CD4-positive, alpha-beta T cell (primary cell): Measurements from ENCODE around the gene CNNM2. TPM values are rescaled to one million over a fixed set of nuclear protein-coding genes. Genes with fewer than 3 reads are reported as not detected.

Source experiments
- ATAC-seq: fragments of 200-7000 bp; cut with Tn5 transposase; one replicate; pipeline ENCODE4 v1.10.0; 2022; ENCODE audit warnings: mild to moderate bottlenecking; ENCODE audit not compliant: poor library complexity
- CTCF ChIA-PET: fragments of 350-600 bp; sonication (Branson Sonifier 250); formaldehyde crosslinking; loops from one replicate; lab custom pipeline; 2021; ENCODE audit warnings: antibody characterized with exemption, inconsistent platforms; lab: Charles Lee
- POLR2A ChIA-PET: fragments of 350-600 bp; sonication (Branson Sonifier 250); formaldehyde crosslinking; loops from one replicate; lab custom pipeline; 2021; ENCODE audit warnings: antibody characterized with exemption, inconsistent platforms; lab: Charles Lee
- DNase-seq, 14 experiments: peaks; one replicate each; pipeline ENCODE4 v3.0.0-alpha.2; 2013 to 2020; ENCODE audit warnings: mixed read lengths in 2 of 14
- H3K27ac ChIP-seq, 2 donors: one replicate each; pipeline versions ENCODE4 v1.5.1 to v1.7.0; 2013; ENCODE audit warnings: low read length in 2 of 2, low read depth in 1 of 2, mild to moderate bottlenecking in 1 of 2
- H3K27me3 ChIP-seq, 2 experiments: 1 replicate in 1 of 2; 2 replicates in 1 of 2; pipeline versions ENCODE4 v1.6.1 to v1.7.0; 2013; ENCODE audit warnings: low read length in 2 of 2, control low read depth in 1 of 2, mild to moderate bottlenecking in 1 of 2, moderate library complexity in 1 of 2; ENCODE audit not compliant: insufficient read depth in 2 of 2, control insufficient read depth in 1 of 2
- H3K36me3 ChIP-seq: one replicate; pipeline ENCODE4 v1.6.1; 2013; ENCODE audit warnings: low read length, control low read depth; ENCODE audit not compliant: insufficient read depth
- H3K4me1 ChIP-seq: one replicate; pipeline ENCODE4 v1.6.1; 2013; ENCODE audit warnings: low read length, control low read depth; ENCODE audit not compliant: insufficient read depth
- H3K4me3 ChIP-seq: one replicate; pipeline ENCODE4 v1.5.1; 2013; ENCODE audit warnings: mild to moderate bottlenecking, low read length, moderate library complexity
- H3K9me3 ChIP-seq, 2 experiments: 1 replicate in 1 of 2; 2 replicates in 1 of 2; pipeline versions ENCODE4 v1.6.1 to v1.7.0; 2013; ENCODE audit warnings: low read length in 2 of 2, mild to moderate bottlenecking in 2 of 2, control low read depth in 1 of 2, moderate library complexity in 1 of 2; ENCODE audit not compliant: control insufficient read depth in 1 of 2, insufficient read depth in 1 of 2
- H3K27ac Mint-ChIP-seq: one replicate; pipeline ENCODE4 v1.8.0; 2020; ENCODE audit warnings: mixed read lengths
- H3K27me3 Mint-ChIP-seq: one replicate; pipeline ENCODE4 v1.8.0; 2021; ENCODE audit warnings: mixed read lengths
- H3K36me3 Mint-ChIP-seq: one replicate; pipeline ENCODE4 v1.8.0; 2021; ENCODE audit warnings: low read depth, mixed read lengths
- H3K4me1 Mint-ChIP-seq: one replicate; pipeline ENCODE4 v1.8.0; 2021; ENCODE audit warnings: low read depth, mixed read lengths
- H3K4me3 Mint-ChIP-seq: one replicate; pipeline ENCODE4 v1.8.0; 2020; ENCODE audit warnings: mild to moderate bottlenecking, mixed read lengths
- H3K9me3 Mint-ChIP-seq: one replicate; pipeline ENCODE4 v1.8.0; 2020; ENCODE audit warnings: mixed read lengths
- intact Hi-C, 2 experiments: fragments of 100-400 bp; cut with DNase I in 1 of 2; cut with micrococcal nuclease in 1 of 2; formaldehyde crosslinking; loops; one replicate each; pipeline versions ENCODE4 v1.15.1 to v1.9.0; 2023 to 2025; cut with DNase I, micrococcal nuclease
- total RNA-seq, 174 experiments: library from RNA in 2 of 174; stranded (reverse) in 2 of 174; gene quantifications; one replicate each; pipeline ENCODE4 v1.2.3 and lab custom pipeline; 2021 to 2026
- TF ChIP-seq, protein P1 (sequence below): fragments of 200-600 bp; IDR thresholded peaks from one replicate; pipeline ENCODE4 v1.8.0; 2022; ENCODE audit warnings: antibody characterized with exemption, mild to moderate bottlenecking

Gene CNNM2
- total RNA-seq, 2 experiments from 2014 or later: 8.4 to 8.9 TPM

DNA sequence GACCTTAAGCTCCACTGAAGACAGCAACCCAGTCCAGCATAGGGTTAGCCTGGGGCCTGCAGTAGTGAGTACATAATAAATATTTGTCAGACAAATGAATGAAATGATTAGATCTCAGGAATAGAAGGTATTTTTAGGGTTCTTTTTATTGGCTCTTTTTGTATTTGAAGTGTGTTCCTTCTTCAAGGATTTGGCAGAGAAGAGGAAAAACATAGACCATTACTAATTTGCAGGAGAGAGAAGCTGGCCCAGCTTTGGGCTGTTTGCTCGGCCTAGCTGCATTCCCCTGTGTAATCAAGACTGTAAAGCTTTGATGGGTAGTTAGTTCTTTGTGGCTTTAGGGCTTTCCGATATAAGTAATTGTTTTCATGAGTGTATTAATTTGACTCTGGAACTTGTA is 64.2 kb downstream of the CNNM2 start:
- no peak overlapping the region for H3K27ac Mint-ChIP-seq
- no peaks in the 10 kb centered on the region for H3K4me1 ChIP-seq
- TF ChIP-seq, protein P1, sequence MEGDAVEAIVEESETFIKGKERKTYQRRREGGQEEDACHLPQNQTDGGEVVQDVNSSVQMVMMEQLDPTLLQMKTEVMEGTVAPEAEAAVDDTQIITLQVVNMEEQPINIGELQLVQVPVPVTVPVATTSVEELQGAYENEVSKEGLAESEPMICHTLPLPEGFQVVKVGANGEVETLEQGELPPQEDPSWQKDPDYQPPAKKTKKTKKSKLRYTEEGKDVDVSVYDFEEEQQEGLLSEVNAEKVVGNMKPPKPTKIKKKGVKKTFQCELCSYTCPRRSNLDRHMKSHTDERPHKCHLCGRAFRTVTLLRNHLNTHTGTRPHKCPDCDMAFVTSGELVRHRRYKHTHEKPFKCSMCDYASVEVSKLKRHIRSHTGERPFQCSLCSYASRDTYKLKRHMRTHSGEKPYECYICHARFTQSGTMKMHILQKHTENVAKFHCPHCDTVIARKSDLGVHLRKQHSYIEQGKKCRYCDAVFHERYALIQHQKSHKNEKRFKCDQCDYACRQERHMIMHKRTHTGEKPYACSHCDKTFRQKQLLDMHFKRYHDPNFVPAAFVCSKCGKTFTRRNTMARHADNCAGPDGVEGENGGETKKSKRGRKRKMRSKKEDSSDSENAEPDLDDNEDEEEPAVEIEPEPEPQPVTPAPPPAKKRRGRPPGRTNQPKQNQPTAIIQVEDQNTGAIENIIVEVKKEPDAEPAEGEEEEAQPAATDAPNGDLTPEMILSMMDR: no peak
- no peaks in the 10 kb centered on the region for H3K36me3 Mint-ChIP-seq
- no peaks in the 10 kb centered on the region for H3K9me3 ChIP-seq
- H3K4me1 Mint-ChIP-seq: no peaks in the 10 kb centered on the region
- H3K27ac ChIP-seq: no peak overlapping the region
- H3K4me3 Mint-ChIP-seq: no peak overlapping the region
- intact Hi-C loops: no loop called here
- no peaks in the 10 kb centered on the region for H3K27me3 Mint-ChIP-seq
- POLR2A ChIA-PET: no interaction called here
- H3K27me3 ChIP-seq: no peaks in the 10 kb centered on the region
- no peaks in the 10 kb centered on the region for H3K36me3 ChIP-seq
- no peak overlapping the region for H3K4me3 ChIP-seq
- CTCF ChIA-PET: no interaction called here
- H3K9me3 Mint-ChIP-seq: no peaks in the 10 kb centered on the region
- no peak for ATAC-seq
- DNase-seq: no peak

DNA sequence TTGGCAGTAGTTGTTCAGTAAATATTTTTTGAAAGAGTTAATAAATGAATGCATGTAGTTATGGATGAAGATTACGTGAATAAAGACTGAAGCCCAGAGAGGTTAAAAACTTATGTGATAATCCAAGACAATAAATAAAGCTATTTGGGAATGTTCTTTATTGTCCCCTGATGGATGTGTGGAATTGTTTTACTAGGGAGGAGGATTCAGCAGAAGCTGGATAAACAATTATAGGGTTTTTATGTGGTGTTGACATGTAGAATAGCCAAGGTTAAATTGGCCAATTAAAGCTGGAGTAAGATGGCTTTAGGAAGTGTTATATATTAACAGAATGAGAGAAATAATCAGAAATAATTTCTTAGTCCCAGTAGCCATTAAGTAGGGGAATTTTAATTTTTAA is 66.0 kb downstream of the CNNM2 start:
- CTCF ChIA-PET: no interaction called here

DNA sequence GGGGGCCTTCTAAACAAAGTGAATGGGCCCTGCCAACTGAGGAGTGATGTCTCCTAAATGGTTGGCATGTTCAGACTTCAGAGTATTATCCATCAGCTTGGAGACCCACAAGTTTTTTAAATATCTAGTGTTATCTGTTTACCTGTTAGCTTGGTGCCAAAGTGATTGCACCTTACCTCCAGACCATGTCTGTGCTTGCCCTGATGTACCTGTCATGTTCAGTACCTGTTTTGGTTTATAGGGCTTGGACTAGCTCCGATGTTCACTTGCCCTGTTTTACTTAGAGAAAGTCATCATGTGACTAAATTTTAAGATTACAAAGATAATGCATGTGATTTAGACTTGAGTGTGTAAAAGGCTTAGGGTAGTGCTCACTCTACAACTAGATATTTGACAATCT is 67.7 kb downstream of the CNNM2 start:
- DNase-seq (no peak), ATAC-seq (no peak)
- ChIA-PET POLR2A (no interaction called here), CTCF (no interaction called here)
- H3K36me3 ChIP-seq: no peaks in the 10 kb centered on the region
- intact Hi-C loops: no loop called here
- no peaks in the 10 kb centered on the region for H3K9me3 ChIP-seq
- H3K9me3 Mint-ChIP-seq: no peaks in the 10 kb centered on the region
- H3K36me3 Mint-ChIP-seq: no peaks in the 10 kb centered on the region
- no peak overlapping the region for H3K27ac ChIP-seq
- no peaks in the 10 kb centered on the region for H3K27me3 ChIP-seq
- H3K4me1 Mint-ChIP-seq: no peaks in the 10 kb centered on the region
- H3K4me1 ChIP-seq: no peaks in the 10 kb centered on the region
- H3K4me3 ChIP-seq: no peak overlapping the region
- H3K27me3 Mint-ChIP-seq: no peaks in the 10 kb centered on the region
- H3K4me3 Mint-ChIP-seq: no peak overlapping the region
- no peak overlapping the region for H3K27ac Mint-ChIP-seq
- TF ChIP-seq, protein P1: no peak

More for the DNA sequence above, 66.0 kb downstream of the CNNM2 start:
- no peaks in the 10 kb centered on the region for H3K27me3 Mint-ChIP-seq
- Histone ChIP-seq H3K27me3 (no peaks in the 10 kb centered on the region), H3K27ac (no peak overlapping the region), H3K36me3 (no peaks in the 10 kb centered on the region), H3K9me3 (no peaks in the 10 kb centered on the region), H3K4me1 (no peaks in the 10 kb centered on the region), H3K4me3 (no peak overlapping the region)
- POLR2A ChIA-PET: no interaction called here
- intact Hi-C loops: no loop called here
- H3K36me3 Mint-ChIP-seq: no peaks in the 10 kb centered on the region
- ATAC-seq (no peak), DNase-seq (no peak)
- no peak overlapping the region for H3K27ac Mint-ChIP-seq
- TF ChIP-seq, protein P1: no peak
- no peaks in the 10 kb centered on the region for H3K9me3 Mint-ChIP-seq
- no peak overlapping the region for H3K4me3 Mint-ChIP-seq
- H3K4me1 Mint-ChIP-seq: no peaks in the 10 kb centered on the region
